KMS-11 (cell line): ENCODE data around the gene OSBP2.

ENCODE experiments used
- H2AFZ ChIP-seq: fragments of 200-600 bp; sonication (generic); 2 replicates; pipeline ENCODE4 v1.6.1; 2016; ENCODE audit warnings: antibody characterized with exemption, mixed run types, low read depth
- H3K27ac ChIP-seq: fragments of 200-600 bp; sonication (generic); 2 replicates; pipeline ENCODE4 v1.6.1; 2016; ENCODE audit warnings: mild to moderate bottlenecking, mixed run types
- H3K27me3 ChIP-seq: fragments of 200-600 bp; sonication (generic); 2 replicates; pipeline ENCODE4 v1.6.1; 2017; ENCODE audit warnings: mild to moderate bottlenecking, low read depth, mixed run types, moderate library complexity; ENCODE audit not compliant: insufficient read depth
- H3K36me3 ChIP-seq: fragments of 200-600 bp; sonication (generic); 2 replicates; pipeline ENCODE4 v1.6.1; 2017; ENCODE audit warnings: mild to moderate bottlenecking, mixed run types; ENCODE audit not compliant: insufficient read depth
- H3K4me1 ChIP-seq: fragments of 200-600 bp; sonication (generic); 2 replicates; pipeline ENCODE4 v1.6.1; 2016; ENCODE audit warnings: mild to moderate bottlenecking, low read depth, mixed run types; ENCODE audit not compliant: poor library complexity, severe bottlenecking
- H3K4me2 ChIP-seq: fragments of 200-600 bp; sonication (generic); 2 replicates; pipeline ENCODE4 v1.7.0; 2016; ENCODE audit warnings: mild to moderate bottlenecking, mixed run types
- H3K4me3 ChIP-seq: fragments of 200-600 bp; sonication (generic); IDR thresholded peaks from 2 replicates; pipeline ENCODE4 v1.6.1; 2017; ENCODE audit warnings: low read depth, low read length, mixed read lengths; ENCODE audit not compliant: insufficient read depth
- H3K79me2 ChIP-seq: fragments of 200-600 bp; sonication (generic); 2 replicates; pipeline ENCODE4 v1.6.1; 2016; ENCODE audit warnings: low read depth, mixed run types; ENCODE audit not compliant: insufficient read depth
- H3K9ac ChIP-seq: fragments of 200-600 bp; sonication (generic); 2 replicates; pipeline ENCODE4 v1.6.1; 2016; ENCODE audit warnings: mild to moderate bottlenecking, mixed run types
- H4K20me1 ChIP-seq: fragments of 200-600 bp; sonication (generic); 2 replicates; pipeline ENCODE4 v1.6.1; 2016; ENCODE audit warnings: mild to moderate bottlenecking, mixed run types; ENCODE audit not compliant: insufficient read depth
- TF ChIP-seq, protein P1 (sequence below): fragments of 200-600 bp; sonication (generic); conservative IDR thresholded peaks from 2 replicates; pipeline ENCODE4 v1.6.1; 2017; ENCODE audit warnings: low read depth, mild to moderate bottlenecking, antibody characterized with exemption, low read length, moderate library complexity, mixed read lengths

The OSBP2 gene

DNA sequence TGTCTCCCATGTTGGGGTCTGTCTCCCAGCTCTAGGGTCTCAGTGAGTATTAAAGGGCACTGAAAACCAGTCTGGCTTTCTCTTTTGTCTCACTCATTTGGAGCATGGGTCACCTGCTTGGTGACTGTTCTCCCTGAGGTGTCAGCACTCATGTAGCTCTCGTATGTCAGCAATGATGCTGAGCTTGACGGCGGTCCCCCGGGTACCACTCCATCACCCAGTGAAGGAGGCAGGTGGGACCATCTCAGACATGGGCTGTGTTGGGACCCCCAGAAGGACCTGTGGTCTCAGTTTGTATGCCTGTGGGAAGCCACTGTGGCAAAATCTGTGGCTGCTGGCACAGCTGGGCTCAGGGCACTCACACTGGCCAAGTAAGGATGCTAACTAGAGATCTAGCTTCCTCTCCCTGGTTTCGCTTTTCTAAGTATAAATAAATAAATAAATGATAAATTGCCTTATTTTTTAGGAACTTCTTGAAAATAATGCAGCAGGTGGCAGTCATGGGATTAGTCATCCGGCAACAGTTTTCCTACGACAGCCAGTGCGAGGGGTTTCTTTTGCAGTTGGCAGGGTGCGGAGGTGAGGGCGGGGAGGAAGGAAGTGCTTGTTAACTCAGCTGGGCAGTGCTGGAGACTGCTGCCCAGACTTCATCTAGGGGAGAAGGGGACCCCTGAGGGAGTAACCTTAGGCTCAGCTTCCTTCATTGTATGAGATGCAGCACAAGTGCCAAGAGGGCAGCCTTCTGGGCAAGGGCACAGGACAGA is 48.8 kb downstream of the OSBP2 start:
- Histone ChIP-seq H3K36me3 (no peaks in the 10 kb centered on the region), H3K27ac (no peak overlapping the region), H3K9ac (no peak overlapping the region), H4K20me1 (no peaks in the 10 kb centered on the region), H3K4me3 (no peak overlapping the region), H2AFZ (no peak overlapping the region), H3K79me2 (no peaks in the 10 kb centered on the region), H3K27me3 (no peaks in the 10 kb centered on the region), H3K4me2 (0 out of 2 replicates have a peak overlapping the region, but pooled peaks have one; percentile 19), H3K4me1 (peaks cover 67% of the 10 kb centered on the region)
- TF ChIP-seq, protein P1, sequence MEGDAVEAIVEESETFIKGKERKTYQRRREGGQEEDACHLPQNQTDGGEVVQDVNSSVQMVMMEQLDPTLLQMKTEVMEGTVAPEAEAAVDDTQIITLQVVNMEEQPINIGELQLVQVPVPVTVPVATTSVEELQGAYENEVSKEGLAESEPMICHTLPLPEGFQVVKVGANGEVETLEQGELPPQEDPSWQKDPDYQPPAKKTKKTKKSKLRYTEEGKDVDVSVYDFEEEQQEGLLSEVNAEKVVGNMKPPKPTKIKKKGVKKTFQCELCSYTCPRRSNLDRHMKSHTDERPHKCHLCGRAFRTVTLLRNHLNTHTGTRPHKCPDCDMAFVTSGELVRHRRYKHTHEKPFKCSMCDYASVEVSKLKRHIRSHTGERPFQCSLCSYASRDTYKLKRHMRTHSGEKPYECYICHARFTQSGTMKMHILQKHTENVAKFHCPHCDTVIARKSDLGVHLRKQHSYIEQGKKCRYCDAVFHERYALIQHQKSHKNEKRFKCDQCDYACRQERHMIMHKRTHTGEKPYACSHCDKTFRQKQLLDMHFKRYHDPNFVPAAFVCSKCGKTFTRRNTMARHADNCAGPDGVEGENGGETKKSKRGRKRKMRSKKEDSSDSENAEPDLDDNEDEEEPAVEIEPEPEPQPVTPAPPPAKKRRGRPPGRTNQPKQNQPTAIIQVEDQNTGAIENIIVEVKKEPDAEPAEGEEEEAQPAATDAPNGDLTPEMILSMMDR: no peak

DNA sequence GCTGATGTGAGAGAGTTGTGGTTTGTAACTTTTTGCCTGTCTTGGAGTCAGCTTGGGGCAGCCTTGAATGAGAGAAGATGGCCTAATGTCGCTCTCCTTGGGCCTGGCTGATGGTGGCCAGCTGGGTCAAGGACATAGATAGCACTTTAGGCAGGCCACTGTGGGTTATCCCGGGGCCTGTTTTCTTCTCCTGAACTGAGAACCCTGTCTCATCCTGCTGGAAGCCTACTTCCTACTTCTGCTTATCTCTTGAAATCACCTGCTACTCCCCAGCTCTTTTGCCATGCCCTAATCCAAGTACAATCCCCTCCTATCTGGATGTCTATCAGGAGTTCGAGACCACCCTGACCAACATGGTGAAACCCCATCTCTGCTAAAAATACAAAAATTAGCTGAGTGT is 49.5 kb downstream of the OSBP2 start:
- TF ChIP-seq, protein P1: no peak
- peaks cover 61% of the 10 kb centered on the region for H3K4me1 ChIP-seq
- no peak overlapping the region for H3K9ac ChIP-seq
- no peak overlapping the region for H2AFZ ChIP-seq
- H3K36me3 ChIP-seq: no peaks in the 10 kb centered on the region
- no peak overlapping the region for H3K27ac ChIP-seq
- H3K27me3 ChIP-seq: no peaks in the 10 kb centered on the region
- H4K20me1 ChIP-seq: no peaks in the 10 kb centered on the region
- H3K79me2 ChIP-seq: no peaks in the 10 kb centered on the region
- no peak overlapping the region for H3K4me3 ChIP-seq
- 0 out of 2 replicates have a peak overlapping the region, but pooled peaks have one; percentile 19 for H3K4me2 ChIP-seq

GRCh38 chr22:30747493-30747892 is 52.8 kb downstream of the OSBP2 start:
- Histone ChIP-seq H3K9ac (no peak overlapping the region), H3K4me3 (no peak overlapping the region), H2AFZ (no peak overlapping the region), H4K20me1 (no peaks in the 10 kb centered on the region), H3K27ac (no peak overlapping the region), H3K4me1 (peaks cover 39% of the 10 kb centered on the region), H3K36me3 (no peaks in the 10 kb centered on the region), H3K27me3 (no peaks in the 10 kb centered on the region), H3K4me2 (no peak overlapping the region), H3K79me2 (no peaks in the 10 kb centered on the region)
- TF ChIP-seq, protein P1: no peak

DNA sequence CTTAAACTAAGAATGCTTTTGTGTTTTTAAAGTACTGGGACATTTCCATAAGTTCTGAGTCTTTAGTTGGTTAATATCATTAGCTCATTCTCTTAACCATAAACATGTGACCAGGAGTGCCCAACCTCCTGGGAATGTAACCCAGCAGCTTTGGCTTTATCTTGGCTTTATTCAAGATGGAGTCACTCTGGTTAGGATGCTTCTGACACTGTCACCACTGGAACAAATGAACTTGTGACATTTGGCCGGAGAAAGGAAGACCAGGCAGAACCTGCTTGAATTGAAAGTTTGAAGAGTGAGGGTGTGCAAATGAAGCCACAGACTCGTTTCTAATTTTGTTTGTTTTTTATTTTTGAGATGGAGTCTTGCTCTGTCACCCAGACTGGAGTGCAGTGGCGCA is 54.6 kb downstream of the OSBP2 start:
- Histone ChIP-seq H3K79me2 (no peaks in the 10 kb centered on the region), H3K9ac (no peak overlapping the region), H3K4me3 (no peak overlapping the region), H4K20me1 (no peaks in the 10 kb centered on the region), H3K4me2 (no peak overlapping the region), H3K27ac (no peak overlapping the region), H3K27me3 (no peaks in the 10 kb centered on the region), H2AFZ (no peak overlapping the region), H3K36me3 (no peaks in the 10 kb centered on the region), H3K4me1 (peaks cover 24% of the 10 kb centered on the region)
- TF ChIP-seq, protein P1: no peak
